Measurements from ENCODE around the gene ALDH1B1.

Gene ALDH1B1

DNA sequence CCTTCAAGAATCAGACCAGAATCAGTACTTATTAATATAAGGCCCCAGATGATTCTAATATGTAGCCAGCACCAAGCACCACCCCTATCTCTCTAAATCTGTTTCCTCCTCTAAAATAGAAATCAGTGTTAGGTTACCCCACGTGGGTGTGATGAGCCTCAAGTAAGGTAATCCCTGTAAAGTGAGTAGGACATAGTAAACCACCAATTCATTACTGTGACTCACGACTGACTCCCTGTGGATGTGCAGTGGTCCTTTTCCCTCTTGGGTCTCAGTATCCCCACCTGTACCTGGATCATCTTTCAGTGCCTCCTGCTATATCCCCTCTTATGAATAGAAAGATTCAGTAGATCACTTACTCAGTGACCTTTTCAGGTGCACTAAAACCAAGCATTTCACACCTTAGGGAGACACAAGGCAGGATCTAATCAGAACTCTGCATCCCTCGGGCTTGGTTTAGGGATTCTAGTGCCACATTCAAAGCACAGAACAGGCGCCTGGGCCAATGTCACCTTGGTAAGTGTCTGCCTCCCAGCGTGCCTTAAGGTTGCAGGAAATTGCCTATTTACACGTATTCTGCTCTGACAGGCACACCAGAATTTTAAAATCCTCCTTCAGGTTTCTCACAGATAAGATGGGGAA lies 12.2 kb upstream of the ALDH1B1 start:
- Histone ChIP-seq H3F3A (ENCODE audit: low read depth) (no peaks in the 10 kb centered on the region), H3K4me1 (ENCODE audit: insufficient read depth, low read length, poor library complexity, severe bottlenecking) (no peaks in the 10 kb centered on the region), H3K9ac (ENCODE audit: low read depth, low read length, poor library complexity, severe bottlenecking) (no peak overlapping the region), H3K79me2 (ENCODE audit: insufficient read depth, low read length) (no peaks in the 10 kb centered on the region), H3K4me2 (ENCODE audit: low read depth, low read length, poor library complexity, severe bottlenecking) (no peak overlapping the region), H4K20me1 (ENCODE audit: insufficient read depth, low read length, poor library complexity, severe bottlenecking) (no peaks in the 10 kb centered on the region), H3K4me3 (ENCODE audit: low read length, poor library complexity, severe bottlenecking) (no peak overlapping the region), H3K9me3 (ENCODE audit: insufficient read depth, low read depth, low read length) (no peaks in the 10 kb centered on the region; the same call in 1 of the 2 replicates), H3K27me3 (ENCODE audit: insufficient read depth, low read length, poor library complexity, severe bottlenecking) (no peaks in the 10 kb centered on the region), H3K9me2 (replicated peaks; ENCODE audit: low read depth, low read length) (no peaks in the 10 kb centered on the region), H2AFZ (ENCODE audit: low read length) (no peak overlapping the region), H3K36me3 (ENCODE audit: insufficient read depth, low read length) (no peaks in the 10 kb centered on the region)
- TF ChIP-seq CTCF (conservative IDR thresholded peaks at IDR 0.05; ENCODE audit: low read length) (no peak), EZH2phosphoT487 (IDR thresholded peaks at IDR 0.05; ENCODE audit: borderline replicate concordance) (no peak)

- Histone ChIP-seq H3K4me2 (ENCODE audit: low read depth, low read length, poor library complexity, severe bottlenecking) (no peak overlapping the region), H3K36me3 (ENCODE audit: insufficient read depth, low read length) (no peaks in the 10 kb centered on the region), H3K4me3 (ENCODE audit: low read length, poor library complexity, severe bottlenecking) (no peak overlapping the region), H3K79me2 (ENCODE audit: insufficient read depth, low read length) (no peaks in the 10 kb centered on the region), H3K9me3 (ENCODE audit: insufficient read depth, low read depth, low read length) (no peaks in the 10 kb centered on the region; the same call in 1 of the 2 replicates), H3K9me2 (replicated peaks; ENCODE audit: low read depth, low read length) (no peaks in the 10 kb centered on the region), H4K20me1 (ENCODE audit: insufficient read depth, low read length, poor library complexity, severe bottlenecking) (no peaks in the 10 kb centered on the region), H3K4me1 (ENCODE audit: insufficient read depth, low read length, poor library complexity, severe bottlenecking) (no peaks in the 10 kb centered on the region), H3K9ac (ENCODE audit: low read depth, low read length, poor library complexity, severe bottlenecking) (no peak overlapping the region), H2AFZ (ENCODE audit: low read length) (no peak overlapping the region), H3F3A (ENCODE audit: low read depth) (no peaks in the 10 kb centered on the region), H3K27me3 (ENCODE audit: insufficient read depth, low read length, poor library complexity, severe bottlenecking) (no peaks in the 10 kb centered on the region)
- TF ChIP-seq EZH2phosphoT487 (IDR thresholded peaks at IDR 0.05; ENCODE audit: borderline replicate concordance): no peak
- no peak for TF ChIP-seq CTCF (conservative IDR thresholded peaks at IDR 0.05; ENCODE audit: low read length)
These were observed 11.5 kb upstream of the ALDH1B1 start for GRCh38 chr9:38380872-38381534.

DNA sequence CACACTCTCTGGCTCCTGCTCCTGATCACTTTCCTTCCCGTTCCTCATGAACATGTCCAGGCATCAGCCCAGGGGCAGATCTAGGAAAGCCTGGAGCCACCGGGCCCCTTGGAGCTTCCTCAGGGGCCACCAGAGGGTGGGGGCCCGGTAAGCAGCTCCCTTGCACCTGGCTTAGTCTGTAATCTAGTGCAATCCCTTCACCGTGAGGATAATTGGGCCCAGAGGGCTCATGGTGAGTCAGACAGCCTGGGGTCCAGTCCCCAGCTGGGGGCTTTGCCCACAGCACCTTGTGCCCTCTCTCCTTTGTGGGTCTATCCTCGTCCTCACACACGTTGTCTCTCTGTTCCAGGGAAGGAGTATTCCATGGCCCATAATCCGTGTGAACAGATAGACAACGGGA lies 10.4 kb upstream of the ALDH1B1 start:
- no peaks in the 10 kb centered on the region for H3K9me2 ChIP-seq (replicated peaks; ENCODE audit: low read depth, low read length)
- no peaks in the 10 kb centered on the region for H3K4me1 ChIP-seq (ENCODE audit: insufficient read depth, low read length, poor library complexity, severe bottlenecking)
- no peak overlapping the region for H3K4me2 ChIP-seq (ENCODE audit: low read depth, low read length, poor library complexity, severe bottlenecking)
- no peaks in the 10 kb centered on the region for H3F3A ChIP-seq (ENCODE audit: low read depth)
- H3K4me3 ChIP-seq (ENCODE audit: low read length, poor library complexity, severe bottlenecking): no peak overlapping the region
- no peak overlapping the region for H2AFZ ChIP-seq (ENCODE audit: low read length)
- no peaks in the 10 kb centered on the region for H4K20me1 ChIP-seq (ENCODE audit: insufficient read depth, low read length, poor library complexity, severe bottlenecking)
- H3K9me3 ChIP-seq (ENCODE audit: insufficient read depth, low read depth, low read length): no peaks in the 10 kb centered on the region; the same call in 1 of the 2 replicates
- no peaks in the 10 kb centered on the region for H3K36me3 ChIP-seq (ENCODE audit: insufficient read depth, low read length)
- no peaks in the 10 kb centered on the region for H3K79me2 ChIP-seq (ENCODE audit: insufficient read depth, low read length)
- H3K9ac ChIP-seq (ENCODE audit: low read depth, low read length, poor library complexity, severe bottlenecking): no peak overlapping the region
- no peaks in the 10 kb centered on the region for H3K27me3 ChIP-seq (ENCODE audit: insufficient read depth, low read length, poor library complexity, severe bottlenecking)
- TF ChIP-seq CTCF (conservative IDR thresholded peaks at IDR 0.05; ENCODE audit: low read length): no peak
- no peak for TF ChIP-seq EZH2phosphoT487 (IDR thresholded peaks at IDR 0.05; ENCODE audit: borderline replicate concordance)
